Activated CD4-positive, alpha-beta T cell treated with anti-CD3 and anti-CD28 coated beads, Interleukin-2, amount 50 U/mL, for 24 hours (primary cell): ENCODE results near the gene PSME4.

ENCODE experiments used
- DNase-seq, 2 donors: peaks; one replicate each; pipeline ENCODE4 v3.0.0-alpha.2; 2020; ENCODE audit warnings: low read depth in 1 of 2, low spot score in 1 of 2

The PSME4 gene

DNA sequence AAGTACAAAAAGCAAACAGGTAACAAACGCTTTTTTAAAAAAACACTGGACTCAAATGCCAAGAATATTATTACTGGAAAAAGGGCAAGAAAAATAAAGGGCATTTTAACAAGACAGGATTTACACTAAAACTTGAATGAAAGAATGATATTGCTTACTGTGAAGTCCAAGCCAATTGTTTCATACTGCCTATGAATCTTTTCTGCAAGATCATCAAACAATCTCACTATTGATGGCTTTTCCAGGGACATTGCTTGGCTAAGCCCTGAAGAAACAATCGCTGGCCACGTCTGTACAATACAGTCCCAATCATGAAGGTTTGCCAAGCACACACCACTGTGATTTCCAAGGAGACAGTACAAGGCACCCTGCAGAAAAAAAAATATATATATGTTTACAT lies 69.6 kb downstream of the PSME4 start:
- DNase-seq = no peak

DNA sequence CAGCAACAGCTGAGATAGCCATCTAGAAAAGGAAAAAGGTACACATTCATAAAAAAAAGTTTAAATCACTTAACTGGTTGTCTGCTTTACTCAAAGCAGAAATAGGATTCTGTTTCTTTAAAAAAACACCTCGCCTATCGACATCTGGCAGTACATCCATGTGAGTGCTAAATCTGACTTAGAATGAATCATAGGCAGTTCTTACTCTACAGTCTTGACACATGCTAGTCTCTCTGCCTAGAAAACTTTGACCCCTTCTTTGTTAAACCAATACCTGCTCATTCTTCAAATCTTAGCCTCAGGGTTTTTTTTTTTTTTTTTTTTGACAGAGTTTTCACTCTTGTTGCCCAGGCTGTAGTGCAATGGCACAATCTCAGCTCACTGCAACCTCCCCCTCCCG lies 73.9 kb downstream of the PSME4 start:
- DNase-seq = no peak

DNA sequence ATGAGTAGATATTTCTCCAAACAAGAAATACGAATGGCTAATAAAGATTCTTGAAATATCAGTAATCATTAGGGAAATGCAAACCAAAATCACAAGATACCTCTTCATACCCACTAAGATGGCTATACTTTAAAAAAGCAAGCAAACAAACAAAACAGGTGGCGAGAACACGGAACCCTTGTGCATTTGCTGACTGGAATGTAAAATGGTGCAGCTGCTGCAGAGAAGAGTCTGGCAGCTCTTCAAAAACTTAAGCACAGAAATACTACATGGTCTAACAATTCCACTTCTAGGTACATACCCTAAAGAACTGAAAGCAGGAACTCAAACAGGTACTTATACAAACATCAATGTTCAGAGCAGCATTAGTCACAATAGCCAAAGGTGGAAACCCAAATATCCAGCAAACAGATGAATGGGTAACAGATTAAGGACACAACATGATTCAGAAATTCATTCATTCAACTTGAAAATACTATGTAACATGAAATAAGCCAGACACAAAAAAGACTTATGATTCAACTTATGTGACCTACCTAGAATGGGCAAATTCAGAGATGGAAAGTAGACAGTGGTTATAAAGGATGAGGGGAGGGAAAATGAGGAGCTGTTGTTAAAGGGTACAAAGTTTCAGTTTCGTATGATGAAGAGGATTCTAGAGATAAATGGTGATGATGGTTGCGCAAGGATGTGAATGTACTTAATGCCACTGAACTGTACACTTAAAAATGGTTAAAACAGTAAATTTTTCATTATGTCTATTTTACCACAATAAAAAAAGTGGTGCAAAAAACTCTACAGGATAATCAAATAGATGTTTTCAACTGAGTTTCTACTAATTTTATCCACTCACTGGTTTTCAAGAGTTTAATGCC lies 84.2 kb downstream of the PSME4 start:
- DNase-seq = no peak

DNA sequence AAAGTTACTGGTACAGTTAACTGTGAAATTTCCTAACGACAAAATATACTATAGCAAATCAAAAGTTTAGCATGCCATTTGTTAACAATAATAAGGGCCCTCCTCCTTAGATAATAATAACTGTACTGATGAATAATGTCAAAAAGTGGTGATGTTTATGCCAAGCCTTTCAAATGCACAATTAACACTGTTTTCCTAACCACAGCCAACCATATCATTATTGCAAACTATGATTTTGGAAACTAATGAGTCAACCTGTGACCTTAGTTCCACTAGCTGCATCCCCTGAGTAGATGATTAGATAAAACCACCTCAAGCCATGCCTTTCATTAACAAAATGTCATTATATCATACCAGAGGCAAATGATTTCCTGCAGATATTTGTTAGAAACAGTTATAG lies 85.9 kb downstream of the PSME4 start:
- no peak for DNase-seq

DNA sequence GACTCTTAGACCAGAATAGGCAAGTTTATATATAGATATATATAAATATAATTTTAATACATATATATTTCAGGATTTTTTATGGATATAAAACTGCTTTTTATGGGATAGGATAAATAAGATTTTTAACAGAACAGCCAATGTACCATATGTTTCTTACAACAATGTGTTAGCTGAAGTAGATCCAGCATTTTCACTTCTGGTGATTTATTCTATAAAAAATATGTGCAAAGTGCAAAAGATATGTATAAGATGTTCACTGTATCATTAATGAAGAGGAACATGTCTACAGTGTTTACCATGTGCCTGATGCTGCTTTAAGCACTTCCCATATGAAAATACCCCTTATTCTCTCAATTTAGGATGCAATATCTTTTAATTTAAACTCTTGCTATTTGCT lies 88.8 kb downstream of the PSME4 start:
- no peak for DNase-seq

DNA sequence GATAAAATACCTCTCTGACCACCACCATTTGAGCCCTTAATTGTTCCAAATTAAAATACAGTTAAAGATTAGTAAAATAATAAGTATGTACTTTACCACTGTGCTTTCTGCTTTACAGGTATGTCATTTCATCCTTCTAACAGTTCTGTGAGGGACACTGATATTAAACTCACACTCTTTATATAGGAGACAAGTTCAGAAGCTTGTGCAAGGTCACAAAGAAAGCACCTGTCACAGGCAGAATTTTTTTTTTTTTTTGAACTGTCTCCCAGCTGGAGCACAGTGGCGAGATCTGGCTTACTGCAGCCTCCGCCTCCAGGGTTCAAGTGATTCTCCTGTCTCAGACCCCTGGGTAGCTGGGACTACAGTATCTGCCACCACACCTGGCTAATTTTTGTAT lies 89.4 kb downstream of the PSME4 start:
- no peak for DNase-seq

- DNase-seq = no peak
Measured at GRCh38 chr2:53880756-53881155, 90.0 kb downstream of the PSME4 start.

DNA sequence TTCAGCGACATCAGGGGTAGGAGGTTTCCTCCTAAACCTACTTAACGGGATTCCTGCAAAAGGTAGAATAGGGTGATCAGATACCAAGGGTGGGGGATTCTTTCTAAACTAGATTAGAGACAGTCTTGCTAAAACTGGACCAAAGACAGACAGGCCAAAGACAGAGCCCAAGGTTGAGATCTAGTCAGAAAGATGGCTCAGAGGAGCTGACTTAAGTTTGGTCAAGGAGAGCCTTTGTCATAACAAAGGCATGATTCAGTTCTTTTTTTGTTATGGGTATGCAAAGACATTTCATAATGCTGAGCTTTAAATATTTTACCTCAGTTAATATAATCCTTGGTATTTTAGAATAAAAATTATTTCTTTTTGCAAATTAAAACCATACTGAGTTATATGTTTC lies 93.2 kb downstream of the PSME4 start:
- DNase-seq = no peak

DNA sequence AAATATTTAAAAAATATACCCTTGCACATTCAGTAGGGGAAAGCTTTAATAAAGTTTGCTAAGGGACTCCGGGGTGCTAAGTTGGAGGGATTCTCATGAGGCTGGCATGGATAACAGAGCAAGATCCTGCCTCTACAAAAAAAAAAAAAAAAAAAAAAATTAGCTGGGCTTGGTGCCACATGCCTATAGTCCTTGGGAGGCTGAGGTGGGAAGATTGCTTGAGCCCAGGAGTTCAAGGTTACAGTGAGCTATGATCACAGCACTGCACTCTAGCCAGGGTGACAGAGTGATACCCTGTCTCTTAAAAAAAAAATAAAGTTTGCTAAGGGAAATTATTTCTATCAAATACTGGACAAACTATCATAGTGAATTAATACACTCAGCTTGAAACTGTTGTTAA lies 93.7 kb downstream of the PSME4 start:
- no peak for DNase-seq

- no peak for DNase-seq
Measured at GRCh38 chr2:53874401-53874950, 96.3 kb downstream of the PSME4 start.

DNA sequence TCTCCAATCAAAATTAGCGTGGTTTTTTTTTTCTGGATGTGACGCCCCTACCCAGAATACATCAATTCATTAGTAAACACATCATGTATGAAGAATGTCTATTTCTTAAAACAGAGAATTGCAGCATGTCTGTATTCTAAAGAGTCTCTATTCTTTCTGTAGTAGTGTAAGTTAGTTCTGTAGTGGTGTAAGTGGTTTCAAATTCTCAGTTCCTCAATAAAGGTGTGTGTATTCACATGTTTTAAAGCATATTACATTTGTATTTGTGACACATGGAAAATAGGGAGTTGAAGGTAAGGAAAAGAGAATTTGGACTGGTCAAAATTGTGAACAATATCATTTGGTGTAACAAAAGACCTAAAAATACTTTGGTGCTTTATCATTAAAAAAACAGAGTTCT lies 103.0 kb downstream of the PSME4 start:
- no peak for DNase-seq

DNA sequence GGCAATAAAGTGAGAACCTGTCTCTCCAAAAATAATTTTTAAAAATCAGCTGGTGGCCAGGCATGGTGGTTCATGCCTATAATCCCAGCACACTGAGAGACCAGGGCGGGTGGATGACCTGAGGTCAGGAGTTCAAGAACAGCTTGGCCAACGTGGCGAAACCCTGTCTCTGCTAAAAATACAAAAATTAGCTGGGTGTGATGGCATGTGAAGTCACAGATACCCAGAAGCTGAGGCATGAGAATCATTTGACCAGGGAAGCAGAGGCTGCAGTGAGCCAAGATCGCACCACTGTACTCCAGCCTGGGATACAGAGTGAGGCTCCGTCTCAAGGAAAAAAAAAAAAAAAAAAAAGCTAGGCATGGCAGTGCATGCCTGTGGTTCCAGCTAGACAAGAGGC lies 103.6 kb downstream of the PSME4 start:
- DNase-seq = no peak

DNA sequence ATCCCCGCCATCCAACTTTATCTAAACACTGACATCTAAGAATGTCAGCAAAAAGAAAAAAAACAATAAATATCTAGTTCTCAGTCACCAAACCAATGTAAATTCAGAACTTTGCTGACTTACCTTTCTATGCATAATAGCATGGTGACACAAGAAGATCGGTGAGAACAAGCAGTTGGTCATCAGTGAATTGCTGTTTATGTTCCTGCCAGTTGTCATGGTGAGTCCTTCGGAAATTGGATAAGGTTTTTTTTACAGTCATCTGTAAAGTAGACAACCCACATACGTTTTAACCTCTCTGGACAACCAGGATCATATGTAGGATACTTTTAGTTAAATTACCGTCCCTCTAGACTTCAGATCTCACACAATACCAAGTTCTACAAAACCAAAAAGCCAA lies 104.8 kb downstream of the PSME4 start:
- no peak for DNase-seq

- no peak for DNase-seq
Measured at GRCh38 chr2:53865264-53865663, 105.5 kb downstream of the PSME4 start.

- no peak for DNase-seq
Measured at GRCh38 chr2:53863538-53864227, 107.1 kb downstream of the PSME4 start.

GRCh38 chr2:53861824-53862223 lies 109.0 kb downstream of the PSME4 start:
- DNase-seq = no peak

DNA sequence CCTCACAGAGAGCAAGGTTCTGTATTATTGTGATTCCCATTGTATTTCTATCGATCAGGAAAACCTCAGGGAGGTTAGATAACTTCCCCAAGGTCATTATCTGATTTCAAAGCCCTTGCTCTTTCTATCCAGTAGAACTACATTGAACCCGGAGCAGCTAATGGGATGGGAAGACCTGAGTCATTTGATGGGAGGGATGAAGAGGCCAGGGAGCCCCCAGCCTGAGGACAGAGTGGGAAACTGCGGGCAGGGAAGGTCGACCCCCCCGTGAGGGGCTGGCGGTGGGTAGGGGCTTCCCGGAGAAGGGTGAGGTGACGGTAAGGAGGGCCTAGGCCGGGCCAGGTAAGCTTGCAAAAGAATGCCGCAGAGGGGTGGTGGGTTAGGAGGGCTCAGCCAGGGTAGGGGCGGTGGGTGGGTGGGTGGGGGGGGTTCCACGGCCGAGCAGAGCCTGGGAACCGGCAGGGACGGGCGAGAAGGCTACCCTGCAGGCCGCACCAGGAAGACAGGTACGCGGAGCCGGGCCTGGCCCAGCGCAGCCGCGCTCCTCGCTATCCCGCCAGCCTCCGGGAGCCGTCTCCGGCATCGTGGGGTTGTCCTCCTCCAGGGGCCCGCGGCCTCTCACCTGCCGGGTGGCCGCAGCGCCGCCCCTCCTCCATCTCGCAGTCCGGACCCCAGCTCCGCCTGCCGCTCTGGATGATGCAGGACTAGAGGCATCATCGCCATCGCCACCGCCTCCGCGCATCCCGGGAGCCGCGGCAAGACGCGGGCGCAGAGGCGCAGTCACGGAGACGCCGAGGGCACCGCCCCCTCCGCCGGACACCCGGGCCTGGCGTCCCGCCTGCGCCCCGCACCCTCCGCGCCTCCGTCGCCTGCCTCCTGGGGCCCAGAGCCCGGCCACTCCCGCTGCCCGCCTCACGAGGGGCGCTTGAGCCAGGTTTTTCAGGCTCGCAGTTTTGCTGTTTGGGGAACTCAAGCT lies 111.3 kb downstream of the PSME4 start, which contains the start of gene GPR75:
TSS of gene GPR75 (minus strand) at position 762 of the 976 bp plus-strand sequence. CDS start 5,211 bp downstream, outside the sequence.
- DNase-seq = no peak

GRCh38 chr2:53856272-53856671 lies 114.5 kb downstream of the PSME4 start:
- no peak for DNase-seq

DNA sequence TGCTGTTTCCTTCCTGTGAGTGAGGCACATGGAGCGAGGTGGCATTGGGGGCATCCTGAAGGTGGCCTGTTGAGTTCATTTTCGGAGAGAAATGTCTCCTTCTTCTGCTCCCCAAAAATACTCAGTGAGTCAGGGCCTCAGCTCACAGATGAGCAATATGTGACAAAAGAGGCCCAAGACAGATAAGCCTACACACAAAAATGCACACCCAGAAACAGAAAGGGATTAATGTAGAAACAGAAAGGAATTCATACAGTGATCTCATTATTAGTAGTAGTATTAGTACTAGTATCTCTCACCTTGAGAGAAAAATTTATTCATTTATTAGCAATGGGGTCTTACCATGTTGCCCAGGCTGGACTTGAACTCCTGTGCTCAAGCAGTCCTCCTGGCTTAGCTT lies 116.1 kb downstream of the PSME4 start:
- no peak for DNase-seq

DNA sequence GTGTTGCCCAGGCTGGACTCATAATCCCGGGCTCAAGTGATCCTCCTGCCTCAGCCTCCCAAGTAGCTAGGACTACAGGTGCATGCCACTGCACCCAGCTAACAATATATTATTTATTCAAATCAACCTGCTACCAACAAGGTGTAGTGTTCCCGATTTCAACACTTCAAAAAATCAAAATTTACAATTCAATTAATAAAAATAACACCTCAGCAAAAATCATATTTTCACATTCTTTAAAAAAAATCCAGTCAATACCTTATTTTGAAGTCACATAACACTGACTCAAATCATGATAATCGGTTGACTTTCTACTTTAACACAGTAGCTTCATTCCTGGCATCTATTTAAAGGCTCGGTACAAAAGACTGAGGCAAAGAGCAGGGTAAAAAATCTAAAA lies 118.3 kb downstream of the PSME4 start:
- no peak for DNase-seq
